D341Med (cell line): ENCODE measurements around the gene PHACTR3.

ENCODE experiments used
- DNase-seq: peaks from one replicate; pipeline ENCODE4 v3.0.0; 2012; ENCODE audit warnings: low spot score

Gene PHACTR3

GRCh38 chr20:59620860-59621505, 16.6 kb downstream of the PHACTR3 start:
- no peak for DNase-seq

DNA sequence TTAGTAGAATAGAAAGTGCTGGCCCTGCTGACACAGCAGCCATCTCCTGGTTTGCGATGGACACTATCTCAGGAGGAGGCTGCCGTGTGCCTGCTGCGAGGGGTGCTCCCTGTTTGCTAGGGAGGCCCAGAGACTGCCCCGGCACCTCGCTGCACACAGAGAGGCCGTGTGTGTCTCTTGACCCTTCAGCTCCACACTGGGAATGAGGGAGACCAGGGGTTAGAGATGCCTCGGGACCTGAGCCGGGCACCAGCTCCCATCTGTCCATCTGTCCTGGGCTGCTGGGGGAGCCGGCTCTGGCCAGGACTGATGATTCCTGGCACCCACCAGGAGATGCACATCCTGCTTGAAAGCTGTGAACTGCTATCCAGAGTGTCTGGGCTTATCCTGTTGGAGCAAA, 18.2 kb downstream of the PHACTR3 start:
- no peak for DNase-seq

GRCh38 chr20:59623133-59623532, 18.8 kb downstream of the PHACTR3 start:
- DNase-seq, result no peak

GRCh38 chr20:59623583-59623982, 19.2 kb downstream of the PHACTR3 start:
- no peak for DNase-seq

DNA sequence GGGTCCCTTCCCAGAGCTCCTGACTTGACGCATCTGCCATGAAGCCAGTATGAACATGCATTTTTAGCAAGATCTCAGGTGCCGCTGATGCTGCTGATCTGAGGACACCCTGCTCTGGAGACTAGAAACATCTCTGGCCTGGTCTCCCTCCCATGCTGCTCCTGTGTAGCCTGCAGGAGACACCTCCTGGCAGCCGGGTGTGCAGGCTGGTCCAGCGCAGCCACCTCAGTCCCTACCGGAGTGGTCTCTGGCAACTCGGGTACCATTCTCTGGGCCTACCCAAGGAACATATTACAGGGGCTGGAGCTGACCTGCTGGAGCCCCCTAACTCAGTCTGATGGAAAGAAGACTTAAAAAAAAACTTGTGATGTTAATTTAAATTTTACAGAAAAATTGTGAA, 20.1 kb downstream of the PHACTR3 start:
- no peak for DNase-seq

DNA sequence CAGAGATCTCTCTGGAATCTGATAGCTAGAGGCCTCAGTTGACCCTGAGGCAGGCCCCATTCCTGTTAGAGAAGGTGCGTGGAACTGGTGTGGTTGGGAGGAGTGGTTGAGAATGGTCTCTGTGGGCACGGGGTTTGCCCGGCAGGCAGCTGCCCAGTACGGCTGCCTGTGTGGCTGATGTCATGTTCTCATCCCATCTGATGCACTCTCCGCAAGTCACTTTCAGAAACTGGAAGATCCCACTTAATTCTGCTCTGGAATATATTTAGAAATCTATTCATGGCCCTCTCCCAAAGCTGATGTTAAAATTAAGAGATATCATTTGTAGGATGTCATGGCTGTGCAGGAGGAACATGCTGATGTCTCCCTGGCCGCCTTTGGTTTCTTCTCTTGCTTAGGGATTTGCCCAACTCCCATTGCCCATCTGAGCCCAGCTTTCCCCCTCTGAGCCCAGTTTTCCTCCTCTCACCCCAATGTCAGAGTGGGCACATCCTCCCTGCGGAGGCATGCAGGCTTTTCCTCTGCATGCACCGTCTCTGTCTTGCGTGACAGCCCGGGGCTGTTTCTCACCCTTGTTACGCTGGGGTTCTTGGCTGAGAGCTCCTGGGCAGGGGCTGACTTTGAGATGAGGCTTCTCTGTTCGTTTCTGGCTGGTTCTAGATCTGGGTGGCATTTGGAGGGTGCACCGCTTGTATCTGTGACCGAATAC, 21.0 kb downstream of the PHACTR3 start:
- DNase-seq, result no peak

DNA sequence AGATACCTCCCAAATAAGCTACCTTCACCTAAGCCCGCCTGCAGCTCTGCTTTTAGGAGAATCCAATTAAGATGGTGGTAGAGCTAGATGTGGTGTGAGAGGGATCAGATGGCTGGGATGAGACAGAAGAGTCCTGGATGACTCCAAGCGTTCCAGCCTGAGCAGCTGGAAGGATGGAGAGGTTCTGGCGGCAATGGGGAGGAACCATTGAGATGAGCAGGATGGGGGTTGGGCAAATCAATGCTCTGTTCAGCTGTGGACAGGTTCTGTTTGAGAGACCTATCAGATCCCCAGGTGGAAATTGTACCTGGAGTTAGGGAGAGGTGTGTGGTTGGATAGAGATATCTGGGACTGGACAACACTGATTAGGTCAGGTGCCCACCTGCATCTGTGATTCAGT, 23.0 kb downstream of the PHACTR3 start:
- no peak for DNase-seq

DNA sequence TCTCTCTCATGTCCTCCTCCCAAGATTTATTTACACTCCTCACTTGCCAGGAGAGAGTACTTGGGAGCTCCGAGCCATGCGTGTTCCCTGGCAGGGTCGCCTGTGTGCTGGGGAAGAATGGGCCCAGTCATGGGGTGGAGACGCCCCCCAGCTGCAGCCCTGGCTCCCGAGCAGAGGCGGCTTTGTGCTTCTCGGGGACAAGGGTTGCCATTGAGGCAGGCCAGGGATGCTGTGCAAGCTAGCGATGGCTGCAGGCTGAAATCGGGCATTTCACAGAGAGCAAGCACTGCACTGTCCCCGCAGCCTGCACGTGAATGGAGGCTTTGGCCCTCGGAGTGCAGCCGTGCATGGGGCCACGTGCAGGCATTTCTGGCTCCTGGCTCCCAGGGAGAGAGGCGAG, 23.8 kb downstream of the PHACTR3 start:
- no peak for DNase-seq

- DNase-seq, result no peak
Observed at GRCh38 chr20:59629141-59630045, 25.1 kb downstream of the PHACTR3 start.

DNA sequence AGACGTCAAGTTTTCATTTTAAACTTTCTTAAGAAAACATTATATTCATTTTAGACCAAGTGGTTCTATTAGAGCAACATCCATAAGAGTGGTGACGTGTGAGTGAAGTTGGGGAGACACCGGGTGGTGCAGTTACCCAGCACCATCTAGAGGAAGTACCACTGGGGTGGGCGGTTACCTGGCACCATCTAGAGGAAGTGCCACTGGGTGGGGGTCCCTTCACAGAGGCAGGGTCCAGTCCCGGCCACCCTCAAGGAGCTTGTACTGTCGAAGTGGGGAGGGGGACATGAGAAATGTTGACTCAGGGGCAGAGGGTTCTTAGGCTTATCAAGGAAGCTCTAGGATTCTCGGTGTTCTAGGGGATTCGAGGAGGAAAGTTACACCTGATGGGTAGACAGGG, 26.2 kb downstream of the PHACTR3 start:
- no peak for DNase-seq

DNA sequence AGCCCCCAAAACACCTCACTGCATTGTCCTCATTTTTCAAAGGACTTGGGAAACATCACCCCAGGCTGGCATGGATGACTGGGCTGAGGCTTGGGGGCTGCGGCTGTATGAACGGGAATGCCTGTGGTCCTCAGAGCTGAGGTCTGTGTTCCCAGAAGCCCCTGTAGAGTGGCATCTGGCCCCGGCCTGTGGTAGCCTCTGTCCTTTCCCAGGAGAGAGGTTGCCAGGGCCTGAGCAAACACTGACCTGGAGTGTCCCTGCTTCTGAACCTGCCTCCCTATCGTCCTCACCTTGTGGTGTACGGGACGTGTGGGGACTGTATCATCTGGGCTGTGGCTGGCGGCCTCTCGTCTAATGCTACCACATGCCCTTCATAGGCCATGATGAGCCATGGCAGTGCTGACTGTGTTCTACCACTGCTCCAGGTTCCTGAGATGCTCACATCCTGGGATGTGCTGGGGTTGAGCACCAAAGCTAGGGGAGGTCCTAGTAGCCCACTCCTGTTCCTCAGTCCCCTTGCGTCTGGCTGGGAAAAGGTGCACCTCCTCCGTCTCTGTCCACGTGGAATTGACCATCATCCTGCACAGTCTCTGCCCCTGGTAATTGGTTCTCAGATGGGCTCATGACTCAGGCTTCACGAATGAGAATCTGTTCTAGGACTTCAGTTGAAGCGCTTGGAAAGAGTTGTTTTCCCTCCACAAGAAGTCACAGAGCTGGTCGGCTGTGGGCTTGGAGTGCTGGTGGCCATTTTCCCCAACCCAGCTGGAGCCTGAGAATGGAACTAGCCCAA, 27.6 kb downstream of the PHACTR3 start:
- peak; percentile 10 for DNase-seq

DNA sequence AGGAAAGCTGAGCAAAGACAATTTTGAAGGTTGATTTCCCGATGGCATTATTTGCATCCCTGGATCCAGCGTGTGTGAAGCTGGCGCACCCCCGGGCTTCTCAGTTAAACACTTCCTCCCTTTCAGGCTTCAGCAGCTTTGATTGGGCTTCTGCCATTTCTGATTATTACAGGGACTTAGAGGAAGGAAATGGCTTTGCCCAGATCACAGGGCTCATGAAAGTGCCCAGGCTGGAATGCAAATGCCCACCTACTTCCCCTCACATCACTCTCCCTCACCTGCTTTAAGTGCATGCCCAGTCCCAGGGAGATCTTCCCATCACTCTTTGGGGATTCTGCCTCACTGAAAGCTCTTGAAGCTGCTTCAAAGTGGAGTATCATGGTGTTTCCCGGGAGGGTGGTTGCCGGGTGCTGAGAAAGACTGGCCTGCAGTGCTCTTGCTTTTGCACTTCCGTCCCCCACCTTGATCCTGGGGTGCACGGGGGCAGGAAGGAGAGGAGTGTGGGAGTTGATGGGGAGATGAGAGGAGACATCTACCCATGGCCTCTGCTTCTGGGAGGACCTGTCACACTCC, 28.3 kb downstream of the PHACTR3 start:
- DNase-seq, result no peak

DNA sequence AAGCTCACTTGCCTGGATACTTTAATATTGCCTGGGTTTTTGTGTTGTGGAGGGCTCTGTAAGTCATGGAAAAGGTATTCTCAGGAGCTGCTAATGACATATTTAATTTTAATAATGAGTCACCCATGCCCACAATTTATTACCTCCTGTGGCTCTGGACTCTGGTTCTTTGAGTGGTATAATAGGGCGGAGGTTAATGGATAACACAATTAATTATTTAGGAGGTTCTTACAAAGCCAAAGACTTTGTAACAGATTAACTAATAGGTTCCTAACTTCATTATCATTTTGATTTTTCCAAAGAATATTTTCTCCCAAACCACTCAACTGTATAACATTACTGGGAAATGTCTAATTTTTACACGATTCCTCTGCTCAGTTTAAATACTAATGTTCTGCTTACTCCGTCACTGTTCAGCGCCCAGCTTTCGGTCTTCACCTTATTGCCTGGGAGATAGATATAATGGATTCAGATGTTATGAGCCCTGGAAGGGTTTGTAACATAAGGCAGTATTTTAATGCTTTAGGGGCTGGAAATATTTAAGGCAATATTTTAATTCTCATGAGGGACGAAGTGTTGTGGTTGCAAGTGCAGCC, 29.4 kb downstream of the PHACTR3 start:
- DNase-seq, result no peak

DNA sequence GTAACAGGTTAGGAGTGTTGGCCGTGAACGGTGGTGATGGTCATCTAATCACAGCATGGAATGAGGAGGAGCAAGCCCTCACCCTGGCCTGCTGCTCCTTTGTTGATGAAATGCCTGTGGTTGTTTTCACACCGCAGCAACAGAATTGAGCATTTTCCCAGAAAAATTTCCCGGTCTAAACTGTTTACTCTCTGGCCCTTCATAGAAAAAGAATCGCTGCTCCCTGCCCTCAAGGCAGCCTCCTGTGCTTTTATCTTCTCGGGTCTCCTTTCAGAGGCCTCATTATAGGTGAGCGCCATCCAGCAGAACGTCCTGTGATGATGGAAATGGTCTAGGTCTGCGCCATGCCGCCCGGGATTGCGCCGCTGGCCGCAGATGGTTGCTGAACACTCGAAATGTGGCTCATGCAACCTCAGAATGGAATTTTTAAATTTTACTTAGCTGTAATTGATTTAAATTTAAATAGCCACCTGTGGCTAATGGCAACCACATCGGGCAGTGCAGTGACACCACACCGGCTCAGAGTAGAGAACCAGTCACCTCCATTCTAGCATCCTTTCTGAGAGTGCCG, 30.2 kb downstream of the PHACTR3 start:
- DNase-seq, result no peak

DNA sequence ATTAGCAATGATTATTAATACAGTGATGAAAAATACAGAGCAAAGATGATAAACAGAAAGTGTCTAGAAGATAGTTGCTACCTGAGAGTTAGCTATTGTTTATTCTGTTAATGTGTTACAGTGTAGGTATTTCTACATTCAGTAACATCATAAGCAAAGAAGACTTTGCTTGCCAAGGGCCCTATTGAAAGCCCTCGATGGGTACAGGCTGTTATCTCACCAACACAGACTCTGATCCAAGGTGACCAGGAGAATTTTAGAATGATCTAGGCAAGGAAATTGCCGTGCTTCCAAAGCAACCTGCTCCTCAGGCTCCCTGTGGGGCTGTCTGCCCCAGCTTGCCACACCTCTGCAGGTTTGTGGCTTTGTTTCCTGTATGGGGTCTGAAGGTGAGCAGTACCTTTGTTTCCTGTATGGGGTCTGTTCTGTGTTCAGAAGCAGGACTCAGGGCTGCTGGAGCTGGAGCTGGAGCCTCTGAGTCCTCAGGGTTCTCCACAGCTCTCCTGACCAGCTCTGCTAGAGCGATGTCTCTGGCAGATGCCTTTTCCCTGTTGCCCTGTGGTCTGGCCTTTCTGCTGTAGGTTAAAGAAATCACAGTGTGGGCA, 32.5 kb downstream of the PHACTR3 start:
- DNase-seq, result no peak

- no peak for DNase-seq
Observed at GRCh38 chr20:59640267-59640666, 35.9 kb downstream of the PHACTR3 start.

DNA sequence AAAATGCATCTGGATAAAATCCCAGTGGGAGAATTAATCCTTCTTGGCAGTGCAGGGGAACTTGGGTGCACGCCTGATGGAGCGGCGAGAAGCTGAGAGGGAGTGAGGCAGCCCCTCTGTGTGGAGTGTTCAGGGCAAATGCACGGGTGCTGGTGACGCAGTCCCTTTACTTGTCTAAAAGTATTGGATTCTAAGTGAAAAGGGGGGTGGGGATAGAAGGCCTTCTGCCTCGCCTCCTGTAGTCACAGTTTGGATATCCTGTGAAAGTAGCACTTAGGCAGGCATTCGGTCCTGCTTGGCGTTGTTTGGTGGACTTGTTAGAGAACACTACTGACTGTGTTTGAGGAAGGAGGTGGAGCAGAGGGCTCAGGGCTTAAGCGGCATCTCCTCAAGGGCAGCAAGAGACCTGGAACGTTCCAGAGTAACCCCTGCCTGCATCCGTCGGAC, 39.3 kb downstream of the PHACTR3 start:
- DNase-seq, result no peak

DNA sequence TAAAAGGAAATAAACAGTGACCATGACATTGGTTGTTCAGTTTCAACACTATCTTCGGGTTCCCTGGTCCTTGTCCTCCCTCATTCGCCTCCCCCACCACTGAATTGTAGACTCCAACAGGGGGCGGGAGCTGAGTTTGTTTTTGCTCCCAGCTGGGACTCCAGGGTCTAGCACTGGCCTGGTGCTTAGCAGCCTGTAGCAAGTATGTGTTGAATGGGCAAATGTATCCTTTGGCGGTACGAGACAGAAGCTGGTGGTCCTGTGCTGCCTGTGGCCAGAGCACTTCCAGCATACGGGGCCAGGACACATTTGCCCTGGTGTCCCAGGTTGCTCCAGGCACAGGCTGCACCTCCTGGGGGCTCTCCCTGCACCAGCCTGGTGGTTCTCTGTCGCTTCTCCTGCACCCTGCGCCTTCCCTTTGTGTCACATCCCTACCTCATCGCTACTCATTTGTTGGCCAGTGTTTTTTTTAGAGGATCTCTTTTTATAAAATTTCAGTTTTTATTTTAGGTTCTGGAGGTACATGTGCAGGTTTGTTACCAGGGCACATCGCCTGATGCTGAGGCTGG, 40.1 kb downstream of the PHACTR3 start:
- no peak for DNase-seq

- no peak for DNase-seq
Observed at GRCh38 chr20:59645271-59645670, 40.9 kb downstream of the PHACTR3 start.

- DNase-seq, result no peak
Observed at GRCh38 chr20:59645761-59646171, 41.4 kb downstream of the PHACTR3 start.
